Ovary (tissue), 3 donors: Measurements from ENCODE around the gene ANO6.

Experiments used
- POLR2A ChIP-seq: fragments of 450-650 bp; IDR thresholded peaks from one replicate; pipeline ENCODE4 v1.6.1; 2017; ENCODE audit warnings: antibody characterized with exemption, mild to moderate bottlenecking, moderate library complexity
- TF ChIP-seq, protein P1 (sequence below), 3 donors: fragments of 450-650 bp in 2 of 3; fragments of 200-600 bp in 1 of 3; IDR thresholded peaks; one replicate each; pipeline versions ENCODE4 v1.5.1 to v1.8.0; 2016 to 2022; ENCODE audit warnings: antibody characterized with exemption in 3 of 3, mild to moderate bottlenecking in 1 of 3
- donor health status: DM: no; HTN: no; CAD: no.

DNA sequence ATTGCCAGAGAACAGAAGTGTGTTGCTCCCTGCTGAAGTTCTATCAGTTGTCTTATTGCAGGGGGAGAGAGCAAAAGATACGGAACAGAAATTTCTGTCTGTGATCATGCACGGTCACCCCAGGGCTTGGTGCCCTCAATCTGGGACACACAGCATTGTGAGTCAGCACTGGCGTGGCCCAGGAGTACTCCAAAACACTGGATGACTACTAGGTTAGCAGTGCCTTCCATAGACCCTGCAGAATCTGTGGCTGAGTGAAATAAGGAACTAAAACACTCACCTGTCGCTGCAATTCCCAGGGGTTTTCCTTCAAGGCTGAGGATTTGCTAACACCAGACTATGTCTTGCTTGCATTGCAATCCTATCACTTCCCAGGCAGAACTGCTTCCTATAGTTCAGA is 165.5 kb downstream of the ANO6 start:
- TF ChIP-seq, protein P1, sequence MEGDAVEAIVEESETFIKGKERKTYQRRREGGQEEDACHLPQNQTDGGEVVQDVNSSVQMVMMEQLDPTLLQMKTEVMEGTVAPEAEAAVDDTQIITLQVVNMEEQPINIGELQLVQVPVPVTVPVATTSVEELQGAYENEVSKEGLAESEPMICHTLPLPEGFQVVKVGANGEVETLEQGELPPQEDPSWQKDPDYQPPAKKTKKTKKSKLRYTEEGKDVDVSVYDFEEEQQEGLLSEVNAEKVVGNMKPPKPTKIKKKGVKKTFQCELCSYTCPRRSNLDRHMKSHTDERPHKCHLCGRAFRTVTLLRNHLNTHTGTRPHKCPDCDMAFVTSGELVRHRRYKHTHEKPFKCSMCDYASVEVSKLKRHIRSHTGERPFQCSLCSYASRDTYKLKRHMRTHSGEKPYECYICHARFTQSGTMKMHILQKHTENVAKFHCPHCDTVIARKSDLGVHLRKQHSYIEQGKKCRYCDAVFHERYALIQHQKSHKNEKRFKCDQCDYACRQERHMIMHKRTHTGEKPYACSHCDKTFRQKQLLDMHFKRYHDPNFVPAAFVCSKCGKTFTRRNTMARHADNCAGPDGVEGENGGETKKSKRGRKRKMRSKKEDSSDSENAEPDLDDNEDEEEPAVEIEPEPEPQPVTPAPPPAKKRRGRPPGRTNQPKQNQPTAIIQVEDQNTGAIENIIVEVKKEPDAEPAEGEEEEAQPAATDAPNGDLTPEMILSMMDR (IDR thresholded peaks at IDR 0.05), result no peak
- no peak for TF ChIP-seq POLR2A
